ENCODE data around the gene ARID5B.

GRCh38 chr10:61961278-61961677 lies 59.8 kb downstream of the ARID5B start:
- TF ChIP-seq ZFHX2 (tag by site-specific recombination; conservative IDR thresholded peaks at IDR 0.05) (no peak), ZNF571 (tag by site-specific recombination; IDR thresholded peaks at IDR 0.05) (no peak), MYNN (tag by site-specific recombination; IDR thresholded peaks at IDR 0.05; ENCODE audit: borderline replicate concordance) (no peak)
- TF ChIP-seq, protein P1, sequence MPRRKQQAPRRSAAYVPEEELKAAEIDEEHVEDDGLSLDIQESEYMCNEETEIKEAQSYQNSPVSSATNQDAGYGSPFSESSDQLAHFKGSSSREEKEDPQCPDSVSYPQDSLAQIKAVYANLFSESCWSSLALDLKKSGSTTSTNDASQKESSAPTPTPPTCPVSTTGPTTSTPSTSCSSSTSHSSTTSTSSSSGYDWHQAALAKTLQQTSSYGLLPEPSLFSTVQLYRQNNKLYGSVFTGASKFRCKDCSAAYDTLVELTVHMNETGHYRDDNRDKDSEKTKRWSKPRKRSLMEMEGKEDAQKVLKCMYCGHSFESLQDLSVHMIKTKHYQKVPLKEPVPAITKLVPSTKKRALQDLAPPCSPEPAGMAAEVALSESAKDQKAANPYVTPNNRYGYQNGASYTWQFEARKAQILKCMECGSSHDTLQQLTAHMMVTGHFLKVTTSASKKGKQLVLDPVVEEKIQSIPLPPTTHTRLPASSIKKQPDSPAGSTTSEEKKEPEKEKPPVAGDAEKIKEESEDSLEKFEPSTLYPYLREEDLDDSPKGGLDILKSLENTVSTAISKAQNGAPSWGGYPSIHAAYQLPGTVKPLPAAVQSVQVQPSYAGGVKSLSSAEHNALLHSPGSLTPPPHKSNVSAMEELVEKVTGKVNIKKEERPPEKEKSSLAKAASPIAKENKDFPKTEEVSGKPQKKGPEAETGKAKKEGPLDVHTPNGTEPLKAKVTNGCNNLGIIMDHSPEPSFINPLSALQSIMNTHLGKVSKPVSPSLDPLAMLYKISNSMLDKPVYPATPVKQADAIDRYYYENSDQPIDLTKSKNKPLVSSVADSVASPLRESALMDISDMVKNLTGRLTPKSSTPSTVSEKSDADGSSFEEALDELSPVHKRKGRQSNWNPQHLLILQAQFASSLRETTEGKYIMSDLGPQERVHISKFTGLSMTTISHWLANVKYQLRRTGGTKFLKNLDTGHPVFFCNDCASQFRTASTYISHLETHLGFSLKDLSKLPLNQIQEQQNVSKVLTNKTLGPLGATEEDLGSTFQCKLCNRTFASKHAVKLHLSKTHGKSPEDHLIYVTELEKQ (tag by site-specific recombination; IDR thresholded peaks at IDR 0.05; ENCODE audit: borderline replicate concordance) = no peak
- TF ChIP-seq, protein P2, sequence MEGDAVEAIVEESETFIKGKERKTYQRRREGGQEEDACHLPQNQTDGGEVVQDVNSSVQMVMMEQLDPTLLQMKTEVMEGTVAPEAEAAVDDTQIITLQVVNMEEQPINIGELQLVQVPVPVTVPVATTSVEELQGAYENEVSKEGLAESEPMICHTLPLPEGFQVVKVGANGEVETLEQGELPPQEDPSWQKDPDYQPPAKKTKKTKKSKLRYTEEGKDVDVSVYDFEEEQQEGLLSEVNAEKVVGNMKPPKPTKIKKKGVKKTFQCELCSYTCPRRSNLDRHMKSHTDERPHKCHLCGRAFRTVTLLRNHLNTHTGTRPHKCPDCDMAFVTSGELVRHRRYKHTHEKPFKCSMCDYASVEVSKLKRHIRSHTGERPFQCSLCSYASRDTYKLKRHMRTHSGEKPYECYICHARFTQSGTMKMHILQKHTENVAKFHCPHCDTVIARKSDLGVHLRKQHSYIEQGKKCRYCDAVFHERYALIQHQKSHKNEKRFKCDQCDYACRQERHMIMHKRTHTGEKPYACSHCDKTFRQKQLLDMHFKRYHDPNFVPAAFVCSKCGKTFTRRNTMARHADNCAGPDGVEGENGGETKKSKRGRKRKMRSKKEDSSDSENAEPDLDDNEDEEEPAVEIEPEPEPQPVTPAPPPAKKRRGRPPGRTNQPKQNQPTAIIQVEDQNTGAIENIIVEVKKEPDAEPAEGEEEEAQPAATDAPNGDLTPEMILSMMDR (tag by site-specific recombination; IDR thresholded peaks at IDR 0.05) = no peak

Measured in HEK293 (cell line).